Uterus (tissue), 4 donors: ENCODE measurements around the gene SPATA4. TPM values are rescaled to one million over a fixed set of nuclear protein-coding genes. Genes with fewer than 3 reads are reported as not detected.
"Not testable (repeated sequence)": the region's sequence is repeated elsewhere in the genome, so short reads cannot be mapped to it uniquely, and the experiment has no call there.

ENCODE experiments used
- DNase-seq, 2 donors: peaks; one replicate each; pipeline ENCODE4 v3.0.0-alpha.2; 2019 to 2020
- H3K27ac ChIP-seq, 2 donors: fragments of 200-600 bp; sonication (generic); 1 replicate in 1 of 2; 2 replicates in 1 of 2; pipeline ENCODE4 v1.5.1; 2016 to 2018
- H3K27me3 ChIP-seq, 2 donors: fragments of 200-600 bp; sonication (generic); one replicate each; pipeline ENCODE4 v1.5.1; 2018 to 2019; ENCODE audit warnings: control low read depth in 1 of 2
- H3K36me3 ChIP-seq, 2 donors: fragments of 200-600 bp; sonication (generic); one replicate each; pipeline ENCODE4 v1.5.1; 2019; ENCODE audit warnings: control low read depth in 1 of 2
- H3K4me1 ChIP-seq, 2 donors: fragments of 200-600 bp; sonication (generic); one replicate each; pipeline ENCODE4 v1.5.1; 2018 to 2019; ENCODE audit warnings: control low read depth in 1 of 2
- H3K4me3 ChIP-seq, 2 donors: fragments of 200-600 bp; sonication (generic); 1 replicate in 1 of 2; 2 replicates in 1 of 2; pipeline ENCODE4 v1.5.1; 2018 to 2019; ENCODE audit warnings: mild to moderate bottlenecking in 1 of 2
- H3K9me3 ChIP-seq, 2 donors: fragments of 200-600 bp; sonication (generic); one replicate each; pipeline ENCODE4 v1.5.1; 2019; ENCODE audit warnings: control low read depth in 1 of 2
- POLR2A ChIP-seq, 2 donors: fragments of 450-650 bp; IDR thresholded peaks; one replicate each; pipeline ENCODE4 v1.6.1; 2016; ENCODE audit warnings: antibody characterized with exemption in 2 of 2, mild to moderate bottlenecking in 1 of 2, moderate library complexity in 1 of 2
- intact Hi-C: fragments of 100-400 bp; cut with DNase I; formaldehyde crosslinking; loops from one replicate; pipeline ENCODE4 v1.15.1; 2023; ENCODE audit warnings: low total_unique reads
- total RNA-seq, 4 donors: library from RNA; depleted of rRNA in 3 of 4; stranded (reverse); fragments of >200 nt in 3 of 4; gene quantifications; one replicate each; pipeline versions ENCODE4 v1.1.0 to v1.2.4, GENCODE V29; 2014 to 2023
- TF ChIP-seq, protein P1 (sequence below), 4 experiments: fragments of 200-600 bp in 2 of 4; fragments of 450-650 bp in 2 of 4; sonication (generic) in 2 of 4; IDR thresholded peaks; one replicate each; pipeline ENCODE4 v1.5.1; 2016 to 2019; ENCODE audit warnings: antibody characterized with exemption in 4 of 4, mild to moderate bottlenecking in 2 of 4, moderate library complexity in 1 of 4
- donor health status: DM: yes; HTN: yes; CAD: no.

SPATA4 gene
- total RNA-seq, 4 donors from 2014 or later: 0.40 to 1.6 TPM; not detected in 2

DNA sequence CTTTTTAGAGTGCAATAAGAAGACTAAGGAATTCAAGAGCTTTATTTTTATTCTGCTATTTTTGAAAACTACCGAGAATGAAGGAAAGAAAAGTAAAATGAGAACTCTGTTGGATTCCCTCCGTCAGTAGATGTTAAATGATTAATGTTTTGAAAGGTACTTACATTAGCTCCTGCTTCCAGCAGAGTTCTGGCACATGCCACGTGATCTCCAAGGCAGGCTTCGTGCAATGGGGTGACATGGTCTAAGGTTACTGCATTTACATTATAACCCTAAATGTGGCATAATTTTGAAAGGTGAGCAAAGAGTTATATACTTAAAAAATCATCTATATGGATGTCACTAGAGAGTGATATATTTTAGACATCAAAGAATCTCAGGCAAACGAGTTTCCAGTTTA lies 26.8 kb upstream of the SPATA4 start:
- DNase-seq: no peak
- H3K9me3 ChIP-seq: no peaks in the 10 kb centered on the region
- intact Hi-C loops: no loop called here
- no peak for TF ChIP-seq POLR2A (IDR thresholded peaks at IDR 0.05)
- TF ChIP-seq, protein P1, sequence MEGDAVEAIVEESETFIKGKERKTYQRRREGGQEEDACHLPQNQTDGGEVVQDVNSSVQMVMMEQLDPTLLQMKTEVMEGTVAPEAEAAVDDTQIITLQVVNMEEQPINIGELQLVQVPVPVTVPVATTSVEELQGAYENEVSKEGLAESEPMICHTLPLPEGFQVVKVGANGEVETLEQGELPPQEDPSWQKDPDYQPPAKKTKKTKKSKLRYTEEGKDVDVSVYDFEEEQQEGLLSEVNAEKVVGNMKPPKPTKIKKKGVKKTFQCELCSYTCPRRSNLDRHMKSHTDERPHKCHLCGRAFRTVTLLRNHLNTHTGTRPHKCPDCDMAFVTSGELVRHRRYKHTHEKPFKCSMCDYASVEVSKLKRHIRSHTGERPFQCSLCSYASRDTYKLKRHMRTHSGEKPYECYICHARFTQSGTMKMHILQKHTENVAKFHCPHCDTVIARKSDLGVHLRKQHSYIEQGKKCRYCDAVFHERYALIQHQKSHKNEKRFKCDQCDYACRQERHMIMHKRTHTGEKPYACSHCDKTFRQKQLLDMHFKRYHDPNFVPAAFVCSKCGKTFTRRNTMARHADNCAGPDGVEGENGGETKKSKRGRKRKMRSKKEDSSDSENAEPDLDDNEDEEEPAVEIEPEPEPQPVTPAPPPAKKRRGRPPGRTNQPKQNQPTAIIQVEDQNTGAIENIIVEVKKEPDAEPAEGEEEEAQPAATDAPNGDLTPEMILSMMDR (IDR thresholded peaks at IDR 0.05): no peak
- no peaks in the 10 kb centered on the region for H3K27me3 ChIP-seq
- H3K36me3 ChIP-seq: no peaks in the 10 kb centered on the region
- no peak overlapping the region for H3K27ac ChIP-seq
- H3K4me1 ChIP-seq: no peaks in the 10 kb centered on the region
- no peak overlapping the region for H3K4me3 ChIP-seq

- H3K9me3 ChIP-seq: no peaks in the 10 kb centered on the region
- no peaks in the 10 kb centered on the region for H3K4me1 ChIP-seq
- no peak overlapping the region for H3K4me3 ChIP-seq
- no peak for DNase-seq
- intact Hi-C loops: no loop called here
- H3K36me3 ChIP-seq: peaks cover 0 to 3% of the 10 kb centered on the region in 2 donors
- TF ChIP-seq POLR2A (IDR thresholded peaks at IDR 0.05): no peak
- TF ChIP-seq, protein P1 (IDR thresholded peaks at IDR 0.05): no peak
- H3K27ac ChIP-seq: no peak overlapping the region
- no peaks in the 10 kb centered on the region for H3K27me3 ChIP-seq
Measured at GRCh38 chr4:176217510-176217909, 22.1 kb upstream of the SPATA4 start.

DNA sequence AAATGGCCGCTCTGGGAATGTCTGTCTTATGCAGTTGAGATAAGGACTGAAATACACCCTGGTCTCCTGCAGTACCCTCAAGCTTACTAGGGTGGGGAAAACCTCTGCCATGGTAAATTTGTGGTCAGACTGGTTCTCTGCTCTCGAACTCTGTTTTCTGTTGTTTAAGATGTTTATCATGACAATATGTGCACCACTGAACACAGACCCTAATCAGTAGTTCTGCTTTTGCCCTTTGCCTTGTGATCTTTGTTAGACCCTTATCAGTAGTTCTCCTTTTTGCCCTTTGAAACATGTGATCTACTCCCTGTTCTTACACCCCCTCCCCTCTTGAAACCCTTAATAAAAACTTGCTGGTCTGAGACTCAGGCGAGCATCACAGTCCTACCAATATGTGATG lies 17.0 kb upstream of the SPATA4 start:
- DNase-seq, H3K27me3 ChIP-seq, H3K4me1 ChIP-seq, H3K27ac ChIP-seq, H3K4me3 ChIP-seq, H3K36me3 ChIP-seq, intact Hi-C loops, H3K9me3 ChIP-seq: not testable (repeated sequence)

DNA sequence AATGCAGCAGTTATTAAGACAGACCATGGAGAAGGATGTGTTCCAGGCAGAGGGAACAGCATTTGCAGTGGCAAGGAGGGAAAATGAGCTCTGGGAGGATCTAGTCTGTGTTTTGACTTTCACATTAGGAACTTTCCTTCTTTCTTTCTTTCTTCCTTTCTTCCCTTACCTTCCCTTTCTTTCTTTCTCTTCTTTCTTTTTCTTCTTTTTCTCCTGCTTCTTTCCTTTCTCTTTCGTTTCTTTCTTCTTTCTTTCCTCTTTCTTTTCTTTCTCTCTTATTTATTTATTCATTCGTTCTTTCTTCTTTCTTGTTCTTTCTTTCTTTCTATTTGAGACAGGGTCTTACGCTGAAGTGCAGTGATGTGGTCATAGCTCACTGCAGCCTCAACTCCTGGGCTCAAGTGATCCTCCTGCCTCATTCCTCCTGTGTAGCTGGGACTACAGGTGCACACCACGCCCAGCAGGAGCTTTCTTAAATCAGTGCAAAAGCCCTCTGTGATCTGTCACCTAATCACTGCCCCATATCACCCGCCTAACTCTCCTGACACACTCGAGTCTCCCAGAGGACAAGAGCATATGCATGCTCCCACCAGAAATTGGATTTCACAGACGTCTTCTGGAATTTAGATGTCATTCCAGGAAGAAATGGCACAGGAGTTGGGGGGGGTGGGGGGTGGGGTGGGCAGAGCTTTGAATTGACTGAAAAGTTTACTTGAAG lies 15.4 kb upstream of the SPATA4 start:
- Histone ChIP-seq H3K27me3 (no peaks in the 10 kb centered on the region), H3K36me3 (no peaks in the 10 kb centered on the region), H3K27ac (no peak overlapping the region), H3K4me3 (no peak overlapping the region), H3K4me1 (no peaks in the 10 kb centered on the region), H3K9me3 (no peaks in the 10 kb centered on the region)
- DNase-seq: no peak
- intact Hi-C loops: no loop called here
- no peak for TF ChIP-seq POLR2A (IDR thresholded peaks at IDR 0.05)
- TF ChIP-seq, protein P1 (IDR thresholded peaks at IDR 0.05): no peak

GRCh38 chr4:176210101-176210500 lies 14.7 kb upstream of the SPATA4 start:
- intact Hi-C loops: no loop called here
- Histone ChIP-seq H3K36me3 (no peaks in the 10 kb centered on the region), H3K9me3 (no peaks in the 10 kb centered on the region), H3K4me1 (no peaks in the 10 kb centered on the region), H3K27me3 (no peaks in the 10 kb centered on the region), H3K27ac (no peak overlapping the region), H3K4me3 (no peak overlapping the region)
- TF ChIP-seq, protein P1 (IDR thresholded peaks at IDR 0.05): no peak
- TF ChIP-seq POLR2A (IDR thresholded peaks at IDR 0.05): no peak
- no peak for DNase-seq

DNA sequence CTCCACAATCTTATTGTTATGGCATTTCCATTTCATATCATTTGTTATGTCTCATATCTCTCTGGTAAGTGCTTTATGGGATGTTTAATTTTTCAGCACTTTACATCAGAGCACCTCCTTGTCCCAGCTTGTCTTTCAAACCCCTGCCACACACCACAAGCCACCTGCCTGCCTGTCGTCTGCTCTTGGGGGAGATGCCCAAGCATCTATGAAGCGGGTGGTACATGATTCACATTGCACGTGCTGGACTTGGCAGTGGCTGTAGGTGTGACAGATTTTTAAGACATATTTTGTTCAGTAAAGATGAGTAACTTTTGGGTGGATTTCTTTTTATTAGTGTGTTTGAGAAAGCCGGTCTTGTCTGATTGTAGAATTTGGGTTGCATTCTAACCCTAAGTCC lies 14.2 kb upstream of the SPATA4 start:
- intact Hi-C loops: no loop called here
- H3K4me3 ChIP-seq: no peak overlapping the region
- no peaks in the 10 kb centered on the region for H3K36me3 ChIP-seq
- no peak overlapping the region for H3K27ac ChIP-seq
- no peaks in the 10 kb centered on the region for H3K9me3 ChIP-seq
- DNase-seq: no peak
- H3K27me3 ChIP-seq: no peaks in the 10 kb centered on the region
- TF ChIP-seq POLR2A (IDR thresholded peaks at IDR 0.05): no peak
- TF ChIP-seq, protein P1 (IDR thresholded peaks at IDR 0.05): no peak
- no peaks in the 10 kb centered on the region for H3K4me1 ChIP-seq
